WTC11 (cell line): ENCODE results near the gene DERL2.

Source experiments
- CBFB ChIP-seq: sonication (generic); formaldehyde crosslinking; IDR thresholded peaks from 2 replicates; pipeline ENCODE4 v1.8.1; 2022; ENCODE audit warnings: mild to moderate bottlenecking, low read depth, missing genetic modification reagents
- CTCF ChIP-seq: fragments of 200-600 bp; IDR thresholded peaks from 2 replicates; pipeline ENCODE4 v1.8.0; 2022; ENCODE audit warnings: antibody characterized with exemption
- ETV6 ChIP-seq: sonication (generic); formaldehyde crosslinking; IDR thresholded peaks from 2 replicates; pipeline ENCODE4 v1.8.1; 2022; ENCODE audit warnings: mild to moderate bottlenecking, missing genetic modification reagents
- FOXP1 ChIP-seq: sonication (generic); formaldehyde crosslinking; IDR thresholded peaks from 2 replicates; pipeline ENCODE4 v1.8.0; 2022; ENCODE audit warnings: missing genetic modification reagents, mild to moderate bottlenecking, moderate library complexity, borderline replicate concordance
- JUN ChIP-seq: sonication (generic); formaldehyde crosslinking; IDR thresholded peaks from 2 replicates; pipeline ENCODE4 v1.8.0; 2023; ENCODE audit warnings: mild to moderate bottlenecking, missing genetic modification reagents
- MXD4 ChIP-seq: fragments of 250-450 bp; sonication (Bioruptor Pico); IDR thresholded peaks from 2 replicates; pipeline ENCODE4 v1.8.0; 2021; ENCODE audit warnings: mild to moderate bottlenecking, moderate library complexity, borderline replicate concordance
- NFYB ChIP-seq: sonication (generic); formaldehyde crosslinking; conservative IDR thresholded peaks from 2 replicates; pipeline ENCODE4 v1.8.0; 2022; ENCODE audit warnings: low read depth, missing genetic modification reagents
- NR1H2 ChIP-seq: sonication (generic); formaldehyde crosslinking; IDR thresholded peaks from 2 replicates; pipeline ENCODE4 v1.9.0; 2021; ENCODE audit warnings: mild to moderate bottlenecking, moderate library complexity, missing genetic modification reagents
- TCF7 ChIP-seq: sonication (generic); formaldehyde crosslinking; IDR thresholded peaks from 2 replicates; pipeline ENCODE4 v1.8.0; 2022; ENCODE audit warnings: mild to moderate bottlenecking, low read depth, missing genetic modification reagents, moderate library complexity
- ZNF317 ChIP-seq: sonication (generic); formaldehyde crosslinking; IDR thresholded peaks from 2 replicates; pipeline ENCODE4 v1.8.1; 2023; ENCODE audit warnings: low read depth, mild to moderate bottlenecking, moderate library complexity, missing genetic modification reagents, borderline replicate concordance
- ZNF396 ChIP-seq: fragments of 250-450 bp; sonication (Bioruptor Pico); IDR thresholded peaks from 2 replicates; pipeline ENCODE4 v1.8.0; 2021; ENCODE audit warnings: mild to moderate bottlenecking, moderate library complexity, borderline replicate concordance
- TF ChIP-seq, protein P1 (sequence below): sonication (generic); formaldehyde crosslinking; IDR thresholded peaks from 2 replicates; pipeline ENCODE4 v1.8.1; 2022; ENCODE audit warnings: mild to moderate bottlenecking, missing genetic modification reagents, moderate library complexity, borderline replicate concordance
- TF ChIP-seq, protein P2 (sequence below): sonication (generic); formaldehyde crosslinking; conservative IDR thresholded peaks from 2 replicates; pipeline ENCODE4 v1.8.1; 2022; ENCODE audit warnings: mild to moderate bottlenecking, missing genetic modification reagents

- TF ChIP-seq NFYB (CRISPR knock-in tag) (no peak), ETV6 (CRISPR knock-in tag) (no peak), NR1H2 (CRISPR knock-in tag) (no peak), CTCF (no peak), ZNF396 (CRISPR knock-in tag) (no peak), ZNF317 (CRISPR knock-in tag) (no peak), JUN (CRISPR knock-in tag) (no peak), MXD4 (CRISPR knock-in tag) (no peak), CBFB (CRISPR knock-in tag) (no peak), TCF7 (no peak), FOXP1 (CRISPR knock-in tag) (no peak)
- TF ChIP-seq, protein P1, sequence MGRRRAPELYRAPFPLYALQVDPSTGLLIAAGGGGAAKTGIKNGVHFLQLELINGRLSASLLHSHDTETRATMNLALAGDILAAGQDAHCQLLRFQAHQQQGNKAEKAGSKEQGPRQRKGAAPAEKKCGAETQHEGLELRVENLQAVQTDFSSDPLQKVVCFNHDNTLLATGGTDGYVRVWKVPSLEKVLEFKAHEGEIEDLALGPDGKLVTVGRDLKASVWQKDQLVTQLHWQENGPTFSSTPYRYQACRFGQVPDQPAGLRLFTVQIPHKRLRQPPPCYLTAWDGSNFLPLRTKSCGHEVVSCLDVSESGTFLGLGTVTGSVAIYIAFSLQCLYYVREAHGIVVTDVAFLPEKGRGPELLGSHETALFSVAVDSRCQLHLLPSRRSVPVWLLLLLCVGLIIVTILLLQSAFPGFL (CRISPR knock-in tag), result no peak
- TF ChIP-seq, protein P2, sequence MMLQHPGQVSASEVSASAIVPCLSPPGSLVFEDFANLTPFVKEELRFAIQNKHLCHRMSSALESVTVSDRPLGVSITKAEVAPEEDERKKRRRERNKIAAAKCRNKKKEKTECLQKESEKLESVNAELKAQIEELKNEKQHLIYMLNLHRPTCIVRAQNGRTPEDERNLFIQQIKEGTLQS, result no peak
Observed at GRCh38 chr17:5513628-5514027, 27.6 kb upstream of the DERL2 start.
